CD4-positive, alpha-beta T cell treated with Interleukin-17A for 1 hour (primary cell): ENCODE measurements around the gene CCDC61.
A peak's percentile ranks its signal among the peaks of the same experiment; 100 is the strongest.

Experiments used
- DNase-seq: peaks from one replicate; pipeline ENCODE4 v3.0.0-alpha.2; 2020

The CCDC61 gene

DNA sequence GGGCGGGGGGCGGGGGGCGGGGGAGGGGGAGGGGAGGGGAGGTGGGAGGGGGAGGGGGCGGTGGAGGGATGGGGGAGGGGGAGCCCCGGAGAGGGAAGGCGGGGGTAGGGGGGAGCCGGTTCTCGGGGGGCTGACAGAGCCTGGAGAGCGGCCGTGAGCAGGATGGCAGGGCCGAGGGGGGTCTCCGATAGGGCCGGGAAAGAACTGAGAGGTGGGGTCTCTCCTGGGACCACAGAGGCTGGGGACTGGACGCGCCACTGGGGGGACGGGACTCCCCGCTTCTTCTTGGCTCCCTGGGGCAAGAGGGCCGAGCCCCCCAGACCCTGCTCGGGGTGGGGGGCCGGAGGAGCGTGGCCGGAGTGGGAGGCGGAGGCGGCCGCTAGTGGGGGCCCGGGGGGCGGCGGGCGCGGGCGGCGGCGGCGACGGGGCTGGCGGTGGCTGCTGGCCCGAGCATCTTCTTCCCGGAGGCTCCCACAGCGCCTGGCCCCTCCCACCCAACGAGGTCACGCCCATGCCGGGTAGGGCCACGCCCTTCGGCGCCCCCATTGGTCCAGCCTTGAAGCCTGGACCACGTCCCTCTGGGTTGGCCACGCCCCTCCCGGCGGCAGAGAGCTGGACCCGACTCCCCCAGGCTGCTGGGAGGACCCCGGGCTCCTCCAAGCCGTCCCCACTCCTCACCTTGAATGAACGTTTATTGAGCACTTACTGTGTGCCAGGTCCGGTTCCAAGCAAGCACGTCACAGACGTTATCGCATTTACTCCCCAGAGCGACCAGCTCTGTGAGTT, 21.5 kb upstream of the CCDC61 start, which contains the start of gene NOVA2:
Gene NOVA2 (minus strand): TSS at position 313 of the 786 bp plus-strand sequence. CDS start 514 bp downstream, outside the sequence.
- peak; percentile 28 for DNase-seq

DNA sequence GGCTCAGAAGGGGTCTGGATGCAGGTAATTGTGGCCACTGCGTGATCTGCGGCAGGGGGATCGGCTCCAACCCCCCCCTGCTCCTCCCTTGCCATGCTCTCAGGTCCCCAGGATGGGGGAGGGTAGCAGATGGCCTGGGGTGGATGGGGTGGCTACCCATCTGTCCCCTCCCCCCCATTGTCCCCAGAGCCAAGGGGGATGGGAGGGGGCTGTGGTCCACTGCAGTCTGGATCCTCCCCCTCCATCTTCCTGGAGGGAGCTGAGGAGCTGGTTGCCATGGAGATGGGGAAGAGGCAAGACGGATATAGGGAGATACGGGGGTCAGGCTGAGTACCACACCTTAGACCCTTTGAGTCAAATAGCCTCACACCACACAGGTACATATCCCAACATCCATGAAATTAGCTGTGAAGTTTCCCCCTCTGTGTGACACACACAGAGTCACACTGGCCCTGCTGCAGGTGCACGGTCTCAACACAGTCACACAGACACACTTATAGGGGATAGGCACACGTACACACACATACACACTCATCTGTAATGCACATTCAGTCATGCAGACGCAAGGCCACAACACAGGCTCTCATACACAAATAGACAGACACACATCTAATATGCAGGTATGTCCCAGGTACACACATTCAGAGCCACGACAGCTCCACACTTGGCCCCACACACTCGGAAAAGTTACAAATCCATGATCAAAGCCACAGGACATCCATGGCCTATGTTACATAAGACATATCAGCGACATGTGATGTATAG, 19.8 kb upstream of the CCDC61 start:
- DNase-seq: no peak

DNA sequence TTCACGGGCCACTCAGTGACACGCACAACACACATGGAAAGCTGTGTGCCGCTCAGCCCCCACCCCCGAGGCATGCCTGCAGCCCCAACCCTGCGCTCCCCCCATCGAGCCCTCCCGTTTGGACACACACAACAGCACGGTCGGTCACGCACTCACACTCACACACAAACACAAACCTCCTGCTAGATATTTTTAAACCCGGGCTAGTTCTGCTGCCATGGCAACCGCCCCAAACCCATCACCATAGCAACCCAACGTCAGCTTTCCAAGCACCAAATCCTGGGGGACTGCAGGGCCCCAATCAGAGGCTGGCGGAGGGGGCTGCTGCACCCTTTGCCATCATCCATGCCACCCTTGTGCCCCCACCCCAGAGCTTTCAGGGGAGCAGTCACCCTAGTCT, 19.1 kb upstream of the CCDC61 start:
- no peak for DNase-seq

DNA sequence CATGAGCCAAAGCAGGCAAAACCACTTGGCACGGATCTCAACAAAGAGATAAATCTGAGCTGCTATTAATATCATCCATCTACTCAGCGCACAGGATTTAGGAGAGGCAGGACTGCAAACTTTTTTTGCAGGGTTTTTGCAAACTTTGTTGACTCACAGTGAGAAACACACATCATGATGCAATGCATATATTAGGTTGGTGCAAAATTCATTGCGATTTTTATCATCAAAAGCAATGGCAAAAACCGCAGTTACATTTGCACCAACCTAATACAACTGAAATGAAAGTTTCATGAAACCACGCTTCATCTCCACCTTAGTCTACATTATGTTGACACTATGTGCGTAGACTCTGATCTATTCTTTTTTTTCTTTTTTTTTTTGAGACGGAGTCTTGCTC, 17.1 kb upstream of the CCDC61 start:
- DNase-seq: no peak

DNA sequence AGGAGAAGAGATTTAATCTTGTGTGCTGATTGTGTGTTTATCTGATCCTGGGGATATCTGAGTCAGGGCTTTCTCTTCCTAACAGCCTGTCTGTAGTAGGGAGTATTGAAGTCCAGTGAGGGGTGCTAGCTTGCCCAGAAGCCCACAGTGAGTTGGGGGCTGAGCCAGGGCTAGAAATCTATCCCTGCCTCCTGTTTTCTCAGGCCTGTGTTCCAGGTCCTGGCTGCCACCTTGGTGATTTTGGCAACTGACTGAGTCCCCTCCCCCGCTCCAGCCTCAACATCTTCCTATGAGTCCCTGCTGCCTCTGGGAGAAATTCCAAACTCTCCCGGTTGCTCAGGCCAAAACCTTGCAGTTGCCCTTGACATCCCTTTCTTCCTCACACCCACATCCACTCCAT, 13.9 kb upstream of the CCDC61 start:
- DNase-seq: no peak

DNA sequence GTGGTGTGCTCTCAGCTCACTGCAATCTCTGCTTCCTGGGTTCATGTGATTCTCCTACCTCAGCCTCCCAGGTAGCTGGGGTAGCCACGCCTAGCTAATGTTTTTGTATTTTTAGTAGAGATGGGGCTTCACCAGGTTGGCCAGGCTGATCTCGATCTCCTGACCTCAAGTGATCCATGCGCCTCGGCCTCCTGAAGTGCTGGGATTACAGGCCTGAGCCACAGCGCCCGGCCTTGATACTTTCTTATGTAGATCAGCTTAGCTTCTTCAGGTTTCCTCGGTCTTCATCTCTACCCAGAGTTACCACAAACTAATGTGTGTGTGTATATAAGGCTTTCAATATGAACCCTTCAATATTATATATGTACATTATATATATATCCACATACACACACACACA, 9.9 kb upstream of the CCDC61 start:
- DNase-seq: no peak

DNA sequence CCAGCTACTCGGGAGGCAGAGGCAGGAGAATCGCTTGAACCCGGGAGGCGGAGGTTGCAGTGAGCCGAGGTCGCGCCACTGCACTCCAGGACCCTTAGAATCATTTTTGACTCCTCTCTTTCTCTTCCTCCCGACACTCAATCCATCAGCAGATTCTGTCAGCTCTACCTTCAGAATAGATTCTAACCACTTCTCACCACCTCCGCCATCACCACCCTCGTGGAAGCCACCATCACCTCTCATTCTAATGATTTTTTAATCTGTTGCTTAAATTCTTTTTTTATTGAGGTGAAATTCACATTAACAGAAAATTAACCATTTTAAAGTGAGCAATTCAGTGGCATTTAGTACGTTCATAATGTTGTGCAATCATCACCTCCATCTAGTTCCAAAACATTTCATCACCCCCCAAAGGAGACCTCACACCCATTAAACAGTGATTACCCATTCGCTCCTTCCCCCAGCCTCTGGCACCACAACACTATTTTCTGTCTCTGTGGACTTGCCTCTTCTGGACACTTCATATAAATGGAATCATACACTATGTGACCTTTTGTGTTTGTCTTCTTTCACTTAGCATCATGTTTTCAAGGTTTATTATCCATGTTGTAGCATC, 5.0 kb upstream of the CCDC61 start:
- DNase-seq: no peak

DNA sequence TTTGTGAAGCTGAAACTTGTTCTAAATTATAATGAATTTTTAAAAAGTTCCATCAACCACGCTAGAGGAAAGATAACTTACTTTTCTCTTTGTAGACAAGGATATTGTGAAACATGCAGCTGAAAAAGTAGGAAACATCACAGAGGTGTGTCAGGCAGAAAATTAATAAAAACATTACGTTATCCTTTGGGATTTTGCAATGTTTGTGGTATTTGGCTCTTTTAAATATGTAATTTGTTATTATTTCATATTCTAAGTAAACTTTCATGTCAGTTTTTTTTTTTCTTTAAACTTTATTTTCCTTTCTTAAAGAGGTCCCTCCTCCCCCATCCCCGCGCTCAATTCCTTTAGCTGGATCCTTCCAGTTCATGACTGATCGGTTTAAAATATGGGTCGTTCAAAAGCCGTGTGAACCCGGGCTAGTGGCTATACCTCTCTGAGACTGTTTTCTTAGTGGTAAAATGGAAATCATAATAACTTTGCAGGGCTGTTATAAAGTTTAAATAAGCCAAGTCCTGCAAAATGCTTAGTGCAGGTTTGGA, 740 bp upstream of the CCDC61 start:
- no peak for DNase-seq

DNA sequence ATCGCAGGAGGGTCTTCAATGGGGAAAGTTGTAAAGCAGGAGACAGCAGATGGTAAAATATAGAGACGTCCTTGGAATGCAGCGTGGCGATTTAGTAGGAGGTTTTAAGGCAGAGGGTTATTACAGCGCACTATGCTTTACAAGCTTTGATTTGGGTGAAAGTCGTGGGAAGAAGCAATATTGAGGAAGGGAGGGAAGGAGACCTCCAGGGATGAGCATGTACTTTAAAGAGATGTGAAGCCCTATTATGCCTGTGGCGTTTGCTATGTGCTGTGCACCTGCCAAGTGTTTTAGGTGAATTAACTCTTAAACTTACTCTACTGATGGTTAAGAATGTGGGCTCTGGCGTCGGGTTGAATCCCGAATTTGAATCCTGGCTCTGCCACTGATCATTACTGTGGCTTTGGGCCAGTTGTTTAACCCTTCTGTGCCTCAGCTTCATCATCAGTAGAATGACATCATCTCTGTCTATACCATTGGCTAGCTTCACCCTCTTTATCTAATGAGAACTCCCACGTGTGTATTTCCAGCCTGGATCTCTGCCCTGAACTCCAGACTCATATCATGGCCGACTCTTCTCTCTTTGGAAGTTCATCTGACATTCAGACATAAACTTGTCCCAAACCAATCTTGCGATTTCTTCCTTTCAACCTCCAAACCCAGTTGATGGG, 583 bp downstream of the CCDC61 start:
- no peak for DNase-seq

DNA sequence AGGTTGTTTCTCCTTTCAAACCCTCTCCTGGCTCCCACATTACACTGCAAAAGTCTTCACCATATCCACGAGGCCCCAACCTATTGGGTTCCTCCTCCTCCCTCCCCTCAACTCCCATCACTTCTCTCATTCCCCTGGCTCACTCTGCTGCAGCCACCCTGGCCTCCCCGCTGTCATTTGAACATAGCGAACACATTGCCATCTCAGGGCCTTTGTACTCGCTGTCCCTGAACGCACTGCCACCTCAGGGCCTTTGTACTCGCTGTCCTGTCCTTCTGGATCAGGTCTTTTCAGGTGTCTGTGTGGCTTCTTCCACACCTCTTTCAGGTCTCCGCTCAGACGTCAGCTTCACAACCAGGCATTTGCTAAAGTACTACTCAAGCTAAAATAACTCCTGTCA, 1.7 kb downstream of the CCDC61 start:
- DNase-seq: no peak

DNA sequence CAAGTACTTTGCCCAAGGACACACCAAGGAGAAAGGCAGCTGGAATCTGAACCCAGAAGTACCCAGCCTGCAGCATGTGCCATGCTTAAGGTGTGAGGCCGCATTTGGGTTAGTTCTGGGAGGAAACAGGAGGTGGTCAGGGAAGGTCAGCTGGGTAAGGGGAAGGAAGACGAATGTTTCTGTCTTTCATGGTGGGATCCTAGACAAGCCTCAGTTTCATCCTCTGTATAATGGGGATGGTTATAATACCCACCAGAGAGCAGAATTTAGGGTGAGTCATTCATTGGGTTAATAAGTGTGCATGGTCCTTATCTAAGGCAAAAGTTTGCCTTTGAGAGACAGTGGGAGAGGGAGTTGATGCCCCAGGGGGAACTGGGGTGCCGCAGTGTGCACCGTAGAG, 3.6 kb downstream of the CCDC61 start:
- DNase-seq: no peak

DNA sequence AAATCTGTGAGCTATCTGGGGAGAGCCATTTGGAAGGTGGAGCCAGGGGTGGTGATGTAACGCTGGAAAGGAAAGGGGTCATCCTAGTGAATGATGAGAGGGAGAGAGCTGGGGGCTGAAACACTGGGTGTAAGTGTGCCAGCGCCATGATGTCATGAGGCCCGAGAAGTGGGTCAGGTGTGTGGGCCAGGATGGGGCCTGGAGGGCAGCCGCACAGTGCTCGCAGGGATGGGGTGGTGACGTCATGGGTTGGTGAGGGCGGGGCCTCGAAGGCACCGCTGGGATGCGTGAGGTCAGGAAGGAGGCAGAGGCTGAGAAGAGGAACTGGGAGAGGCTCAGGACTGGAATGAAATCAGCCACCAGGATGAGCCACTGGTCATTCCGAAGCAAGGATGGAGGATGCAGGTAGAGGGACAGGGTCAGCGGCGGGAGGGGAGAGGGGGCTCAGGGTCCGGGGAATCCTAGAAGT, 4.4 kb downstream of the CCDC61 start:
- peak; percentile 10 for DNase-seq

DNA sequence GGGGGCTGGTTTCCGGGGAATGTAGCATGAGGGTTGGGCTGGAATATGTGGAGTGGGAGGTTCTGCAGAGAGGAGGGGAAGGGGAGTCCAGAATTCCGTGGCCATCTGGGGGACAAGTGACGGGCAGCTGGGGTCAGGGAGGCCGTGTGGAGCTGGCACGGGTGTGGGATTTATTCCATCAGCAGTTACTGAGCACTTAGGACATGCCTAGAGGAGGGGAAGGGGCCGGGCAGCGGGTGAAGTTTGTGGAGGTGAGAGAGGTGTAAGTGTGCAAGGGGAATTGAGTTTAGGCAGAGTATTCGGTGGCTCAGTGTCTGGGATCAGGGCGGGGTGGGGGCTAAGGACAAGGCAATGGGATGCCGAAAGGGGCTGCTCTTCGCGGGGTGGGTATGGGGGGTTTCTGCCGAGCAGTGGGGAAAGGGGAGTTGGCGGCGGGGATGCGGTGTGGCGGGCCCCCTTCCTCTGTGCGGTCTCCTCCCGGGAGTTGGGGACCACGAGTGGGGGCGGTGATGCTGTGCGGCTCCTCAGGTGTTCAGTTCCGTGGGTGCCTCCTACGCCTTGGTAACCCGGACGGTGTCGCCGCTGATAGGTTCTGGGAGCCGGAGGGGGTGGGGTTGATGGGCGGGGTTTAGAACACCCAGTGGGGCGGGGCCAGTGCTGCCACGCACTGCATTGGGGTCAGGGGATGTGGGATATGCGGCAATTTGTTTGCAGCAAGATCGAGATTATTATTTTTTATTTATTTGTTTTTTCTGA, 5.4 kb downstream of the CCDC61 start:
- DNase-seq: peak; percentile 86

DNA sequence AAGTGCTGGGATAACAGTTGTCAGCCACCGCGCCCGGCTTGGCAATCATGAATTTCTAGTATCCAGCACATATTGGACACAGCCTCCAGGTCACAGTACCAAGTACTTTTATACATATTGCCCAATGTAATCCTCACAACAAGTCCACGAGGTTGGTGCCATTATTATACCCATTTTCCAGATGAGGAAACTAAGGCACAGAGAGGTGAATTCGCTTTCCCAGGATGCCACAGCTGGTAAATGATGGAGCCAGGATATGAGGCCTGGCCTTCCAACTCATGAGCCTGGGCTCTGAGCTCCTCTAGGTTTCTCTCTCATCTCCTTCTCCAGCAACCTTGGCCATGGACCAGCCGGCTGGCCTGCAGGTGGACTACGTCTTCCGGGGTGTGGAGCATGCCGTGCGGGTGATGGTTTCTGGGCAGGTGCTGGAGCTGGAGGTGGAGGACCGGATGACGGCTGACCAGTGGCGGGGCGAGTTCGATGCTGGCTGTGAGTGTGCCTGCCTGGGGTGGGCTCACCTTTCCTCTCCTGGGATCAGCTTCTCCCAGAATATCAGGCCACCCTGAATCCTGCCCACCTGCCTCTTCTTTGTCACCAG, 7.5 kb downstream of the CCDC61 start:
- no peak for DNase-seq

DNA sequence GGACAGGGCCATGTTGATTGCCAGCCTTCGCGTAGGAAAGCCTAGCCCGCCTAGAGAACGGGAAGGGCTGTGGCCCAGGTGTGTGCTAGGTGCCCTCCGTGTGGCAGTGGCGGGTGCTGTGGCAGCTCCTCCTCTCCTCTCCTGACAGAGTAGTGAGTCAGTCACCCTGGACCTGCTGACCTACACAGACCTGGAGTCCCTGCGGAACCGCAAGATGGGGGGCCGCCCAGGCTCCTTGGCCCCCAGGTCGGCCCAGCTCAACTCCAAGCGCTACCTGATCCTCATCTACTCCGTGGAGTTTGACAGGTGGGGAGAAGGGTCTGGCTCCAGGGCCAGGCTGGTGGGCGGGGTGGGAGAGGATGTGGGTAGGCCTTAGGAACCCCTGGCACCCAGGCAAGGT, 11.1 kb downstream of the CCDC61 start:
- DNase-seq: no peak

DNA sequence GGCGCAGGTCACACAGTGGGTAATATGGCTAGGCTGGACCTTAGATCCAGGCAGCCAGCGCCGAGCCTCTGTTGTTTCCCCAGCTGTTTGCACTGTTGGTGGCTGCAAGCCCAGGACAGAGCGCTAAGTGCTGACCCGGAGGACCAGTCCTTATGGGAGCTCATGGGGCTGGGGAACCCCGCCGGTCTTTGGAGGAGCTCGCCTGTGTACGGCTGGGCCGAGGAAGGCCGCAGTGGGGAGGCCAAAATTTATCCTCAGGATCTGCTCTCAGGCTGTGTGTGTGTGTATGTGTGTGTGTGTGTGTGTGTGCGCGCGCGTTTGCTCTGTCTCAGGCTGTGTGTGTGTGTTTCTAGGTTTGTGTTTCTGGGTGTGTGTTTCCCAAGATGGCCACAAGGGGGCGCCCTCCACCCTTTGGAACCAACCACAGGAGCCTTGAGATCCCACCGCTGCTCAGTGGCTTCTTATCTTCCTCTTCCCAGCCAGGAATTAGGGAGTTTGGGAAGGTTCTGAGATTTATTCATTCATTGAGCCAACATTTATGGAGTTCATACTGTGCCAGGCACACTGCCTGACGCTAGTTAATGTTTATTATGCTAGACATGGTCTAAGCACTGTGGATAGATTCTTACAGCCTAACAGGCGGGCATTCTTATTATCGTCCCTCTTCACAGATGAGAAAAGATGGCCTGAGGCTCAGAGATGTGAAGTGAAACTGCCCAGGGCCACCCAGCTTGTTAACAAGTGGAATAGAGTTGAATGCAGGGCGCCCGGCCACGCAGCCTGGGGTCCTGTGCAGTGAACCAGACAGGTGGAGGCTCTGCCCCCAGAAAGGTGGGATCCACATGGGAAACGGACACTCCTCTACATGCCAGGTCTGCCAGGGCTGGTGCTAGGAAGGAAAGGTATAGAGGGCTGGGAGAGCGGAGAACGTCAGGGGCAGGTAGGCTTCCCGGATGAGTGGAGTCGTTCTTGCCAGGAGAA, 14.6 kb downstream of the CCDC61 start:
- DNase-seq: peak; percentile 72

DNA sequence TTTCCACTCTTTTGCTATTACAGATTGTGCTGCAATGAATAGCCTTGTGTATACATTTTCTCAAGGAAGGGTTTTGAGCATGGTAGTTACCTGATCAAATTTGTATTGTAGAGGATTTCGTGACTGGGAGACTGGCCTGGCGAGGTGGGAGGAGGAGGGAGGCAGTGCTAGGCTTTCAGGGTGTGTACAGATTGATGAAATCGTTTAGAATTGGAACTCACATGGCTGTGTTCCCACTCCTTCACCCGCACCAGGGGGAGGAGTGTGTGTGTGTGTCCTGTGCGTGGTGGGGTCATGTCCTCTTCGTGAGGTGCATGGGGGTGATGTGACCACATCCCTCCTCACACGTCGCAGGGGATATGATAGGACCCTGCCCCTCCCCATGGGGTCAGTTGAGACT, 19.3 kb downstream of the CCDC61 start:
- no peak for DNase-seq

DNA sequence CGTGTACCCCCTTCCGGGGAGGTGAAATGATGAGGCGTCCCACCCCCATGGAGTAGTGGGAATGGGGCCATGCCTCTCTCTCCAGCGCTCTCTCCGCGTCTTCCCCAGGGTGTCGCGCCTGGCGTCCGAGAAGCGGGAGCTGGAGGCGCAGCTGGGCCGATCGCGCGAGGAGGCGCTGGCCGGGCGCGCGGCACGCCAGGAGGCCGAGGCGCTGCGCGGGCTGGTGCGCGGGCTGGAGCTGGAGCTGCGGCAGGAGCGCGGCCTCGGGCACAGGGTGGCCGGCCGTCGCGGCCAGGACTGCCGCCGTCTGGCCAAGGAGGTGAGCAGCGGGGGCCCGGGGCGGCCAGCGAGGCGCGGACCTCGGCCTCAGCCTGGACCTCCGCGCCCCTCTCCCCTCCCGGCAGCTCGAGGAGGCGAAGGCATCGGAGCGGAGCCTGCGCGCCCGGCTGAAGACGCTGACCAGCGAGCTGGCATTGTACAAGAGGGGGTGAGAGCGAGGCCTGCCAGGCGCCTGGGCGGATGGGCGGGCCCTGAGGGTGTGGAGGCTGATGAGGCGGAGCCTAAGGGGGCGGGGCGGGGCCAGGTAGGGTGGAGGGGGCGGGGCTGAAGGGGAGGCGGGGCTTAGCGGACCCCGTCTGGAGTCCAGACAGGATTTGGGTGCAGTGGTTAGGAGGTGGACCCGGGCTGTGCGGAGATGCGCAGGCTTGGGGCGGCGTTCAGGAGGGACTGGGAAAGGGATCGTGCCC, 19.8 kb downstream of the CCDC61 start:
- DNase-seq: peak; percentile 71

DNA sequence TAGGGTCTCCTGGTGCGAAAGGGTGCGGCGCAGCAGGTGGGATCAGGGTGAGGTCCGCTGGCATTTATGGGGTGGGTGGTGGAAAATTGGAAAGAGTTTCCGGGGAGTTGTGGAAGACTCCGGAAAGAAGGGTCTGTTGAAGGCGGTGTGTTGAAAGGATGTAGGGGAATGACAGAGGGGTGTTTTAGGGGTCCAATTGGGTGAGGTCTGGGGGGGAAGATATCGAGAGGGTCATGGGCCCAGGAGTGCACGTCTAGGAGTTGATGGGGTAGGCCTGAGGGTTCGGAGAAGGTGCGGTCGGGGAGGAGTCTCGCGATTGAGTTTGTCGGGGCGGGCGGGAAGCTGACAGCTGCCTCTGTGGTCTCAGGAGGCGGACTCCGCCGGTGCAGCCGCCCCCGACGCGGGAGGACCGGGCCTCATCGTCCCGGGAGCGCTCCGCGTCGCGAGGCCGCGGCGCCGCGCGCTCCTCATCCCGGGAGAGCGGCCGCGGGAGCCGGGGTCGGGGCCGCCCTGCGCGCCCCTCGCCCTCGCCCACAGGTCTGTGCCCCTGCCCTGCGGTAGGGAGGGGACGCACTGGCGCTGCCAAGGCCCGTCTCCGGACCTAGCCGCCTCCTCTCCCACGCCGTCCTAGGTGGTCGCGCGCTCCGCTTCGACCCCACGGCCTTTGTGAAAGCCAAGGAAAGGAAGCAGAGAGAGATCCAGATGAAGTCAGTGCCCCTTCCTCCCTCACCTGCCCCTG, 20.6 kb downstream of the CCDC61 start:
- peak; percentile 50 for DNase-seq
